Osteoblast (primary cell): ENCODE data around the gene NAA15. TPM values are rescaled to one million over a fixed set of nuclear protein-coding genes. Genes with fewer than 3 reads are reported as not detected.

Source experiments
- DNase-seq: peaks from one replicate; pipeline ENCODE4 v3.0.0; 2011; ENCODE audit warnings: low spot score, mixed read lengths; ENCODE audit not compliant: insufficient read length; ENCODE audit errors: missing footprints
- H2AFZ ChIP-seq: 2 replicates; pipeline ENCODE4 v1.6.0; 2011; ENCODE audit warnings: mild to moderate bottlenecking, low read length
- H3K27ac ChIP-seq: 2 replicates; pipeline ENCODE4 v1.5.1; 2011; ENCODE audit warnings: mild to moderate bottlenecking, low read depth, low read length, moderate library complexity
- H3K27me3 ChIP-seq: 2 replicates; pipeline ENCODE4 v1.6.0; 2012; ENCODE audit warnings: mild to moderate bottlenecking, control low read depth, inconsistent platforms, low read length, moderate library complexity; ENCODE audit not compliant: insufficient read depth
- H3K36me3 ChIP-seq: 2 replicates; pipeline ENCODE4 v1.5.1; 2011; ENCODE audit warnings: mild to moderate bottlenecking, low read length, control low read depth, moderate library complexity; ENCODE audit not compliant: insufficient read depth
- H3K4me1 ChIP-seq: 2 replicates; pipeline ENCODE4 v1.5.1; 2011; ENCODE audit warnings: mild to moderate bottlenecking, low read length, control low read depth, moderate library complexity; ENCODE audit not compliant: insufficient read depth
- H3K4me2 ChIP-seq: 2 replicates; pipeline ENCODE4 v1.6.0; 2011; ENCODE audit warnings: mild to moderate bottlenecking, low read length; ENCODE audit not compliant: insufficient read depth
- H3K4me3 ChIP-seq: fragments of 200-600 bp; sonication (generic); 3 replicates; pipeline ENCODE4 v1.5.1; 2012; ENCODE audit warnings: mild to moderate bottlenecking, low read length, inconsistent platforms; ENCODE audit not compliant: insufficient read depth
- H3K79me2 ChIP-seq: 2 replicates; pipeline ENCODE4 v1.6.0; 2012; ENCODE audit warnings: mild to moderate bottlenecking, low read length, control low read depth, inconsistent platforms; ENCODE audit not compliant: insufficient read depth
- H3K9me3 ChIP-seq: 2 replicates; pipeline ENCODE4 v1.5.1; 2011; ENCODE audit warnings: low read depth, low read length, control low read depth
- H4K20me1 ChIP-seq: 2 replicates; pipeline ENCODE4 v1.6.0; 2012; ENCODE audit warnings: mild to moderate bottlenecking, low read length, control low read depth; ENCODE audit not compliant: insufficient read depth
- total RNA-seq: library from RNA; depleted of rRNA; stranded (reverse); fragments of >200 nt; gene quantifications from 2 replicates; pipeline ENCODE4 v1.2.3, GENCODE V29; 2012
- TF ChIP-seq, protein P1 (sequence below): IDR thresholded peaks from 2 replicates; pipeline ENCODE4 v1.5.1; 2011; ENCODE audit warnings: mild to moderate bottlenecking, low read depth, low read length, moderate library complexity; ENCODE audit errors: extremely low read depth

NAA15 gene
- total RNA-seq, 1 donor: 33.3 TPM

GRCh38 chr4:139278485-139278884, 22.8 kb upstream of the NAA15 start:
- H3K79me2 ChIP-seq: no peaks in the 10 kb centered on the region
- H3K4me2 ChIP-seq: peak overlapping the region; percentile 89
- no peak overlapping the region for H3K27ac ChIP-seq
- no peak overlapping the region for H2AFZ ChIP-seq
- TF ChIP-seq, protein P1, sequence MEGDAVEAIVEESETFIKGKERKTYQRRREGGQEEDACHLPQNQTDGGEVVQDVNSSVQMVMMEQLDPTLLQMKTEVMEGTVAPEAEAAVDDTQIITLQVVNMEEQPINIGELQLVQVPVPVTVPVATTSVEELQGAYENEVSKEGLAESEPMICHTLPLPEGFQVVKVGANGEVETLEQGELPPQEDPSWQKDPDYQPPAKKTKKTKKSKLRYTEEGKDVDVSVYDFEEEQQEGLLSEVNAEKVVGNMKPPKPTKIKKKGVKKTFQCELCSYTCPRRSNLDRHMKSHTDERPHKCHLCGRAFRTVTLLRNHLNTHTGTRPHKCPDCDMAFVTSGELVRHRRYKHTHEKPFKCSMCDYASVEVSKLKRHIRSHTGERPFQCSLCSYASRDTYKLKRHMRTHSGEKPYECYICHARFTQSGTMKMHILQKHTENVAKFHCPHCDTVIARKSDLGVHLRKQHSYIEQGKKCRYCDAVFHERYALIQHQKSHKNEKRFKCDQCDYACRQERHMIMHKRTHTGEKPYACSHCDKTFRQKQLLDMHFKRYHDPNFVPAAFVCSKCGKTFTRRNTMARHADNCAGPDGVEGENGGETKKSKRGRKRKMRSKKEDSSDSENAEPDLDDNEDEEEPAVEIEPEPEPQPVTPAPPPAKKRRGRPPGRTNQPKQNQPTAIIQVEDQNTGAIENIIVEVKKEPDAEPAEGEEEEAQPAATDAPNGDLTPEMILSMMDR: no peak
- no peaks in the 10 kb centered on the region for H4K20me1 ChIP-seq
- peaks cover 4% of the 10 kb centered on the region for H3K27me3 ChIP-seq
- DNase-seq: no peak
- peaks cover 11% of the 10 kb centered on the region for H3K4me1 ChIP-seq
- no peaks in the 10 kb centered on the region for H3K9me3 ChIP-seq
- no peak overlapping the region for H3K4me3 ChIP-seq
- no peaks in the 10 kb centered on the region for H3K36me3 ChIP-seq

- Histone ChIP-seq H3K79me2 (no peaks in the 10 kb centered on the region), H3K9me3 (no peaks in the 10 kb centered on the region), H3K36me3 (no peaks in the 10 kb centered on the region), H3K4me2 (peak overlapping the region; percentile 89), H3K27me3 (peaks cover 4% of the 10 kb centered on the region), H3K4me1 (peaks cover 11% of the 10 kb centered on the region), H2AFZ (peak overlapping the region; percentile 90), H3K4me3 (peak overlapping the region; percentile 72), H4K20me1 (no peaks in the 10 kb centered on the region), H3K27ac (no peak overlapping the region)
- TF ChIP-seq, protein P1: no peak
- DNase-seq: peak; percentile 64
Observed at GRCh38 chr4:139278912-139279759, 22.2 kb upstream of the NAA15 start.

DNA sequence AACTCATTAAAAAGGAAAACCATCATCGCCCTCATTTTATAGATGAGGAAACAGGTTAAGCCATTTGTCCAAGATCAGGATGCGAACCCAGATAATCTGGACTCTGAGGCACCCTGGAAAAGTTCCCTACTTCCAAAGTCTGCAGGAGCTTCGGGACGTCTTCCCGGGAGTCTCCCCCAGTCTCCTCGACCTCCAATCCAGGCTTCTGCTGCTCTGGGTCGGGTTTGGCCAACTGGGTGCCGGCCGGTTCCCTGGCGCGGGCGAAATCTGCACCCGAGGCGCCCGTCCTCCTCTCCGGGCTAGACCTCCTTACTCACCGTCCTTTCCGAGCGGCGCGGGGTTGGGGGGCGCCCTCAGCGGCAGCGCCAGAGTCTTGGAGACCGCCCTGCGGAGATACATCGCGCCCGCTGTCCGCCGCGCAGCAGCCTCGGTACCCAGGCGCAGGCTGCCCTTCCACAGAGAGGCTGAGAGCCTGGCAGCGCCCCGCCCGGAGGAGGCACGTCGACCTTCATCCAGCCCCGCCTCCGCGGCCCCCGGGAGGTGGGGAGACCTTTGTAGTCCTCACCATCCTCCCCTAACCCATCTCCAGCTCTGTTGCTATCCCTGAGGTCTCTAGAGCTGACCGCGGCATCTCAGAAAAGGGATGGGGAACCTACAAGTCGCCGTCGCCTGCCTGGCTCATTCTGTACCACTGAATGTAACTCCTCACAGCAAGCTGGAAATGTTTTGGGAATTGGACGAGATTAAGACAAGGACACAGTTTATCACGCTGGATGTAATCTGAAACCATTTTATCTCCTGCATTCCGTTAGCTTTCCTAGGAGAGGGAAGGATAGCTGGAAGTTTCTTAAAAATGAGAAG, 21.3 kb upstream of the NAA15 start, which contains the start of gene MGARP:
TSS of gene MGARP (minus strand) at position 466 of the 861 bp plus-strand sequence. CDS start at position 399, 67 bp downstream.
- peak within 1 kb of the TSS; percentile 89 for H3K4me2 ChIP-seq
- peaks cover 4% of the 10 kb centered on the region for H3K27me3 ChIP-seq
- no peaks in the 10 kb centered on the region for H3K36me3 ChIP-seq
- peak within 1 kb of the TSS; percentile 72 for H3K4me3 ChIP-seq
- TF ChIP-seq, protein P1: no peak
- no peaks in the 10 kb centered on the region for H4K20me1 ChIP-seq
- H3K4me1 ChIP-seq: peaks cover 11% of the 10 kb centered on the region
- no peaks in the 10 kb centered on the region for H3K79me2 ChIP-seq
- H3K9me3 ChIP-seq: no peaks in the 10 kb centered on the region
- DNase-seq: peak; percentile 92
- H3K27ac ChIP-seq: no peak within 1 kb of the TSS
- H2AFZ ChIP-seq: peak within 1 kb of the TSS; percentile 90
